ENCODE data around the gene RAB34.
A peak's percentile ranks its signal among the peaks of the same experiment; 100 is the strongest.

GRCh38 chr17:28720247-28720996 is 2.8 kb upstream of the RAB34 start:
- TF ChIP-seq, protein P1, sequence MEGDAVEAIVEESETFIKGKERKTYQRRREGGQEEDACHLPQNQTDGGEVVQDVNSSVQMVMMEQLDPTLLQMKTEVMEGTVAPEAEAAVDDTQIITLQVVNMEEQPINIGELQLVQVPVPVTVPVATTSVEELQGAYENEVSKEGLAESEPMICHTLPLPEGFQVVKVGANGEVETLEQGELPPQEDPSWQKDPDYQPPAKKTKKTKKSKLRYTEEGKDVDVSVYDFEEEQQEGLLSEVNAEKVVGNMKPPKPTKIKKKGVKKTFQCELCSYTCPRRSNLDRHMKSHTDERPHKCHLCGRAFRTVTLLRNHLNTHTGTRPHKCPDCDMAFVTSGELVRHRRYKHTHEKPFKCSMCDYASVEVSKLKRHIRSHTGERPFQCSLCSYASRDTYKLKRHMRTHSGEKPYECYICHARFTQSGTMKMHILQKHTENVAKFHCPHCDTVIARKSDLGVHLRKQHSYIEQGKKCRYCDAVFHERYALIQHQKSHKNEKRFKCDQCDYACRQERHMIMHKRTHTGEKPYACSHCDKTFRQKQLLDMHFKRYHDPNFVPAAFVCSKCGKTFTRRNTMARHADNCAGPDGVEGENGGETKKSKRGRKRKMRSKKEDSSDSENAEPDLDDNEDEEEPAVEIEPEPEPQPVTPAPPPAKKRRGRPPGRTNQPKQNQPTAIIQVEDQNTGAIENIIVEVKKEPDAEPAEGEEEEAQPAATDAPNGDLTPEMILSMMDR (tag by site-specific recombination; IDR thresholded peaks at IDR 0.05) = peak; percentile 28; the same call in 1 of the 2 replicates
- TF ChIP-seq ZNF530 (tag by site-specific recombination; IDR thresholded peaks at IDR 0.05; ENCODE audit: low read depth) (no peak), ATF2 (tag by site-specific recombination; IDR thresholded peaks at IDR 0.05; ENCODE audit: low read depth) (no peak)
- TF ChIP-seq, protein P2, sequence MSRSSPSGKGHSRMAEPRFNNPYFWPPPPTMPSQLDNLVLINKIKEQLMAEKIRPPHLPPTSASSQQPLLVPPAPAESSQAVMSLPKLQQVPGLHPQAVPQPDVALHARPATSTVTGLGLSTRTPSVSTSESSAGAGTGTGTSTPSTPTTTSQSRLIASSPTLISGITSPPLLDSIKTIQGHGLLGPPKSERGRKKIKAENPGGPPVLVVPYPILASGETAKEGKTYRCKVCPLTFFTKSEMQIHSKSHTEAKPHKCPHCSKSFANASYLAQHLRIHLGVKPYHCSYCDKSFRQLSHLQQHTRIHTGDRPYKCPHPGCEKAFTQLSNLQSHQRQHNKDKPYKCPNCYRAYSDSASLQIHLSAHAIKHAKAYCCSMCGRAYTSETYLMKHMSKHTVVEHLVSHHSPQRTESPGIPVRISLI (tag by site-specific recombination; IDR thresholded peaks at IDR 0.05) = no peak

Measured in HEK293 (cell line).